NCI-H69 (cell line): ENCODE data around the gene ARHGAP35.
"Not testable (repeated sequence)": the region's sequence is repeated elsewhere in the genome, so short reads cannot be mapped to it uniquely, and the experiment has no call there.

ENCODE experiments used
- DNase-seq: peaks from one replicate; lab custom pipeline; 2025; lab: John Stamatoyannopoulos, UW

The ARHGAP35 gene

DNA sequence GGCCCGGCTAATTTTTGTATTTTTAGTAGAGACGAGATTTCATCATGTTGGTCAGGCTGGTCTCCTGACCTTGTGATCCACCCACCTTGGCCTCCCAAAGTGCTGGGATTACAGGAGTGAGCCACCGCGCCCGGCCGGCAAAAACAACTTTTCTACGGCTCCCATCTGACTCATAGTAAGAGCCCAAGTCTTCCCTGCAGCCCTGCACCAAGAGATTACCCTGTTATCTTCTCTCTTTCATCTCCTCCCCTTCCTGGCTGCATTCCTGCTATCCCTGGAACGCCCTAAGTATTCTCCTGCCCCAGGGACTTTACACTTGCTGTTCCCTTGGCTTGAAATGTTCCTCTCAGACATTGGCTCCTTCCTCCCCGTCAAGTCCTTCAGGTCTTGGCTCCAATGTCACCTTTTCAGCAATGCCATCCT is 16.7 kb upstream of the ARHGAP35 start:
- DNase-seq, result no peak

DNA sequence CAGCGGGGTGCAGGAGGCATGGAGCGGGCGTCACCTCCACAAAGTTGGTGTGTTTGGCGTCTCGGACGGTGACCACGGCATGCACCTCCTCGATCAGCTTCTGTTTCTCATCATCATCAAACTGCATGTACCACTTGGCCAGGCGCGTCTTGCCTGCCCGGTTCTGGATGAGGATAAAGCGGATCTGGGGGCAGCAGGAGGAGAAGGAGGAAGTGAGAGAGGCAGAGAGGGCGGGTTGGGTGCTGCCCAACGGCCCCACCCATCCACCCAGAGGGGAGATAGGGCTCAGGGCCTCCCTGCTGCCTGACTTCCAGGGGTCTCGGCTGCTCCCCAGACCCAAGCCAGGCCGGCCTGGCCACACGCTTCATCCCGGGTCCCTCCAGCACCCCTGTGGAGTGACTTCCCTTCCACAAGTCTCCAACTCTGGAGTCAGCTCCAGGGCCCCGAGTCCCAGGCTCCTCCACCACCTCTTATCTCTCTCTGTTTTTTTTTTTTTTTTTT is 14.8 kb upstream of the ARHGAP35 start:
- DNase-seq, result no peak

- no peak for DNase-seq
Measured at GRCh38 chr19:46847528-46847927, 13.3 kb upstream of the ARHGAP35 start.

- DNase-seq, result no peak
Measured at GRCh38 chr19:46848389-46848788, 12.4 kb upstream of the ARHGAP35 start.

DNA sequence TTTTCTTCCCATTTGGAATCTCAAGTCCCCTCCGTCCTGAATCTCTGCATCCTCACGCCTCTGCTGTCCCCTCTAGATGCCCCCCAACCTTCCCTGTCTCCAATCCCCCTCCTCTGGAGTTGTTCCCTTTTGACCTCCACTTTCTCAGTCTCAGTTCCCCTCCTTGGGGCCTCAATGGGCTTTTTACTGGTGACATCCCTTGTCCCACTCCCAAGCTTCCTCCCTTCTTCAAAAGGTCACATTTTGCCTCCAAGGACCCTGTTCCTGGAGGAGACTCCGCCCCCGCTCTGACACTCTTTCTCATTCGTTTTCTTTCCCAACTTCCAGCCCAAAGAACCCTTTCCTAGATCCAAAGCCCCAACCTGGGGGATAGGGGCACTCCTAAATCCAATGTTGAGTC is 11.2 kb upstream of the ARHGAP35 start:
- DNase-seq, result no peak

DNA sequence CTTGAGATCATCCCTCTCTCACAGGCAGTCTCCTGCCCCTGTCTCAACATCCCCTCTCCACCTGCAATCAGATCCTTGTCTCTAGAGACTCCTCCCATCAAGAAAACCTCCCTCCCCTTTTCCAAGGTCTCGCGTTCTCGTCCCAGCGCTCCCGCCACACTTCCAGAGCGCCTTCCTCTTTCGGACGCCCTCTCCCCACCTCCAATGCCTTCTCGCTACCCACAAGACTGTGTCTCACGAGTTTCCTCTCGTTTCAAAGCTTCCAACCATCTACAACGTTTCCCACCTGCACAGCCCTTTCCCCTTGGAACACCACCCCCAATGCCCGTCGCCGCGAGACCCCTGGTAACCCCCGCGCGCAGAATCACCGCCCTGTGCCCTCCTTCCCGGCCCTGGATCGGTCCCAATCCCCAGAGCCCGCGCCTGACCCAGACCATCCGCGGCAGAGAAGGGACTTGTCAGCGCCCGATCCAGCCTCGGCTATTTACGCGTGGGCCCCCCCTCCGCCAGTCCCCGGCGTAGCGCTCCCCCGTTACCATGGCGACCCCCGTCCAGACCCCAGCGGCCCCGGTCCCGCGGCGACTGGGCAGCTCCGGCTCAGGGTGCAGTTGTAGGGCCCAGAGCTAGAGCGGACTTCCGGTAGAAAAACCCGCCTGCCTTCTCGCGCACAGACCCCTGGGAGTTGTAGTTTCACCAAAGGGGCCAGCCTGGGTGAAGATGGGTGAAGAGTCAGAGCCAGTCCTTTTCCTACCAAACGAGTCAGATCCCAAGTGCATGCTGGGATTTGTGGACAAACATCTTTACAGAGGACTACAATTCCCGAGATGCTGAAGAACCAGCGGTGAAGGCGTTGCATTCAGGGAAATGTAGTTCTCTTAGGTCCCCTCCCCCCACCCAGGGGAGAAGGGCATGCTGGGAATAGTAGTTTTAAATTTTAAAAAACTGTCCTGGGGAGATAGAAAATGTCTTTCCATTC is 10.3 kb upstream of the ARHGAP35 start, which contains the start of gene AP2S1:
Gene AP2S1 (minus strand): TSS at position 619 of the 976 bp plus-strand sequence. CDS start 80 bp downstream, at position 539.
- DNase-seq, result peak; percentile 99

DNA sequence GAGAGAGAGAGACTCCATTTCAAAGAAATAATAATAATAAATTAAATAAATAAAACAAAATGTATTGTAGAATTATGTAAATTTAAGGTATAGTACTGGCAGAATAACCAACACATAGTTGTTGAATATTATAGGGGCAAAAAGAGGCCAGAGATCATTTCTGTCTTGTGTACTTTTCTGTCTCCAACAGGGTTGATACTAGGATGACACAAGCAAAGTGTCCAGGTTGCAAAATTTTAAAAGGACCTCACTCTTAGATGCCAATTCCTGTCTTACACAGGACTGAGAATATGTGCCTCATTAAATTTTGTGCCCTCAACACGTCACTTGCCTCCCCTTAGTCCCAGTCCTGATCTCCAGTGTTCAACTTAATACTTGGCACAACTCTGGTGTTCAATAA is 8.0 kb upstream of the ARHGAP35 start:
- no peak for DNase-seq

- not testable (repeated sequence) for DNase-seq
Measured at GRCh38 chr19:46854698-46855097, 6.1 kb upstream of the ARHGAP35 start.

GRCh38 chr19:46856062-46857022 is 4.5 kb upstream of the ARHGAP35 start:
- DNase-seq, result peak; percentile 97

DNA sequence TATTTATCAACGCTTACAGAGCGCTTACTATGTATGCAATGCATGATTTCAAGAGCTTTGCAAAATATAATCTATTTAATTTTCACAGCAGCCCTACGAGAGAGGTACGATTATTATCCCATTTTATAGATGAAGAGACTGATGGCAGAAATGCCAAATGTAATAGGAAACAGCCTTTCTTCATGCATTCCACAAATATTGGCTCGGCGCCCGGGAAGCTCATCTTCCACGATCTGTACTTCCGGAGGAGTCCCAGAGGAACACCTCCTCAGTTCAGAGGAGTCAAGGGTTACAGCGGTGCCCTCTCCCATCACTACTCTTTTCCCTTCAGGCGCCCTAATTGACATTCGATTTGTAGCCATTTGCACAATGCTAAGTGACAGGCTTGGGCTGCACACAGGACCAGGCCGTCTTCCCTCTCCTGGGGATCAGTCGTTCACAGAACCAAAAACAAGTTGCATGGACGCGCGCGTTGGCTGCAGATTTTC is 1.1 kb upstream of the ARHGAP35 start:
- DNase-seq, result peak; percentile 96

GRCh38 chr19:46860125-46860845 is 512 bp upstream of the ARHGAP35 start:
- DNase-seq, result peak; percentile 99

- peak; percentile 61 for DNase-seq
Measured at GRCh38 chr19:46861691-46862502, 1.1 kb downstream of the ARHGAP35 start.

GRCh38 chr19:46862503-46862834 is 1.7 kb downstream of the ARHGAP35 start:
- no peak for DNase-seq

GRCh38 chr19:46862974-46863632 is 2.3 kb downstream of the ARHGAP35 start:
- peak; percentile 54 for DNase-seq

GRCh38 chr19:46863818-46864629 is 3.2 kb downstream of the ARHGAP35 start:
- DNase-seq, result peak; percentile 61

- DNase-seq, result peak; percentile 28
Measured at GRCh38 chr19:46866407-46867136, 5.8 kb downstream of the ARHGAP35 start.

DNA sequence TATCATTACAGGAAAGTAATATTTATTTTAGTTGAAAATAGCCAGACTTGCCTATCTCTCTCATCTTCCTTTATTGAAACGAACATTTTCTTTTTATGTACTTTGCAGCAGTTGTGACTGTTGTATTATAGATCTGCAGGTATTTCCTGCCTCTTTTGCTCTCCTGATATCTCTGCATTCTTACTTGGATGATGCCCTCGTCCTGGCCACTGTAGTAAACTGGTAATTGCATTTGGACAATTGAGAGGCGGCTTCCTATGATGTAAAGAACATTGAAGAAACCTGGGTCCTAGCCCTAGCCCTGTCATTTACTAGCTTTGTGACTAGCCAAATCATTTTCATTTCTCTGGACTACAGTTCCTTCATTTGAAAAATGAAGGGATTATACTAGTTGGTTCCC is 6.4 kb downstream of the ARHGAP35 start:
- DNase-seq, result no peak

DNA sequence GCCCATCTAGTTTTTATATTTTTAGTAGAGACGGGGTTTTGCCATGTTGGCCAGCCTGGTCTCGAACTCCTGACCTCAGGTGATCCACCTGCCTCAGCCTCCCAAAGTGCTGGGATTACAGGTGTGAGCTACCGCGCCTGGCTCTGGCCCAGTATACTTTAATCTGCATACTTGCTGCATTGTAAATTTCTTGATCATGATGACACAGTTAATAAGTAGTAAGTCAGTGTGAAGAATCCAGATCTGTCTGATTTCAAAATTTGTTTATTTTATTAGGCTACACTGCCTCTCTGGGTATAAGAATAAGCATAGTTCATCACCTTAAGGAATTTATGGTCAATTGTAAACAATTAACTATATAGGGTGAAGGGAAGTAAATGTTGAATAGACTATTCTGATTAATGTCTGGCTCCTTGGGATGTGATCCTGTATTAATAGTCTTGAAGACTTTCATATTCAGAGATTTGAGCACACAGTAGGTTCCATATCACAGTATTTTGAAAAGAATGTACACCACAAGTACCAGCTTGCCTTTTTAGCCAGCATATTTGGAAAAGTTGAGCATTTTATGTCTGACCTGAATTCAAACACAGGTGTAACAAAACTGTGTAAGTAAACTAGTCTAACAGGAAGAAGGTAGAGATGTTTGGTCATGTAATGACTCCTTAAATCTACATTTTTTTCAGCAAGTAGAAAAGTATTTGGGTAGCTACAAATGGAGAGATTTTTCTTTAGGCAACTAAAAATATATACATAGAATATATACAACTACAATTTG is 7.4 kb downstream of the ARHGAP35 start:
- no peak for DNase-seq
